ENCODE results near the gene AKAP12.
"Not testable (repeated sequence)": the region's sequence is repeated elsewhere in the genome, so short reads cannot be mapped to it uniquely, and the experiment has no call there.

AKAP12 gene

GRCh38 chr6:151306269-151306783, 66.6 kb downstream of the AKAP12 start:
- DNase-seq (ENCODE audit: low spot score) = no peak

GRCh38 chr6:151307501-151307900, 67.7 kb downstream of the AKAP12 start:
- DNase-seq (ENCODE audit: low spot score) = no peak
- TF ChIP-seq CTCF (IDR thresholded peaks at IDR 0.05) = no peak
- Histone ChIP-seq H3K4me3 (no peak overlapping the region), H3K27ac (no peak overlapping the region)

More at GRCh38 chr6:151306269-151306783, 66.6 kb downstream of the AKAP12 start:
- Histone ChIP-seq H3K27ac (no peak overlapping the region), H3K4me3 (no peak overlapping the region)
- no peak for TF ChIP-seq CTCF (IDR thresholded peaks at IDR 0.05)

GRCh38 chr6:151309619-151310018, 69.9 kb downstream of the AKAP12 start:
- DNase-seq (ENCODE audit: low spot score) = no peak
- Histone ChIP-seq H3K27ac (no peak overlapping the region), H3K4me3 (no peak overlapping the region)

GRCh38 chr6:151310279-151310678, 70.5 kb downstream of the AKAP12 start:
- TF ChIP-seq CTCF (IDR thresholded peaks at IDR 0.05) = no peak
- Histone ChIP-seq H3K27ac (no peak overlapping the region), H3K4me3 (no peak overlapping the region)
- no peak for DNase-seq (ENCODE audit: low spot score)

More at GRCh38 chr6:151309619-151310018, 69.9 kb downstream of the AKAP12 start:
- no peak for TF ChIP-seq CTCF (IDR thresholded peaks at IDR 0.05)

GRCh38 chr6:151310852-151311767, 71.3 kb downstream of the AKAP12 start:
- Histone ChIP-seq H3K27ac (no peak overlapping the region), H3K4me3 (no peak overlapping the region)
- no peak for TF ChIP-seq CTCF (IDR thresholded peaks at IDR 0.05)
- no peak for DNase-seq (ENCODE audit: low spot score)

GRCh38 chr6:151313066-151313491, 73.3 kb downstream of the AKAP12 start:
- no peak for DNase-seq (ENCODE audit: low spot score)
- Histone ChIP-seq H3K4me3 (no peak overlapping the region), H3K27ac (no peak overlapping the region)
- TF ChIP-seq CTCF (IDR thresholded peaks at IDR 0.05) = no peak

GRCh38 chr6:151315661-151316060, 75.9 kb downstream of the AKAP12 start:
- H3K4me3 ChIP-seq; DNase-seq (ENCODE audit: low spot score); H3K27ac ChIP-seq: not testable (repeated sequence)

Data from coronary artery (tissue), 2 donors.